ENCODE results near the gene FAHD1.
"Not testable (repeated sequence)": the region's sequence is repeated elsewhere in the genome, so short reads cannot be mapped to it uniquely, and the experiment has no call there.

Gene FAHD1

DNA sequence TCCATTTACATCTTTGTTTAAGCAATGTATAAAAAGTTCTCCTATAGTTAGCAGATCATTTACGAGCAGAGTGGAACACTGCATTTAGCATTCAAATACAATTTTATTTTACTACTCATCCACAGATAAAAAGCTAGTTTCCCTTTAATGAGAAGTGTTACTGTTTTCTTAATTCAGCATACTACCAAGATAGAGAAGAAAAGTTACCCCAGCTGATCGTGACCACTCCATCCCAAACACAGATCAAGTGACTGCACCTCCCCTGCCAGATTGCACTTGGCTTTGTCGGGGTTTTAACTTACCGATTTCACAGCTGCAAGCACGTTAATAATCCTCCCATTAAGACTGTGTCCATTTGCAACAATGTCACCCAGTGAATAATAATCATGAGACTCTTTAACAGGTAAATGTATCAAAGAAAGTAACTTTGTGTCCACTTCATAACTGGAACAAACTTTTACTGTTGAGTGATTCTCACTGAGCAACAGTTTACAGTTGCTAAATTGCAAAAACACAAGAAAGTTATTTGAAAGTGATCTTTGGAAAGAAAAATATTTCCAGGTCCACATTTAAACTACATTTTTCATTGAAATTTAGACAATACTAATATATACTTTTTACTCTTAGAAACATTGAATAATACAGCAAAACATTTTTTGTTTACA is 30.6 kb downstream of the FAHD1 start:
- no peak for DNase-seq

DNA sequence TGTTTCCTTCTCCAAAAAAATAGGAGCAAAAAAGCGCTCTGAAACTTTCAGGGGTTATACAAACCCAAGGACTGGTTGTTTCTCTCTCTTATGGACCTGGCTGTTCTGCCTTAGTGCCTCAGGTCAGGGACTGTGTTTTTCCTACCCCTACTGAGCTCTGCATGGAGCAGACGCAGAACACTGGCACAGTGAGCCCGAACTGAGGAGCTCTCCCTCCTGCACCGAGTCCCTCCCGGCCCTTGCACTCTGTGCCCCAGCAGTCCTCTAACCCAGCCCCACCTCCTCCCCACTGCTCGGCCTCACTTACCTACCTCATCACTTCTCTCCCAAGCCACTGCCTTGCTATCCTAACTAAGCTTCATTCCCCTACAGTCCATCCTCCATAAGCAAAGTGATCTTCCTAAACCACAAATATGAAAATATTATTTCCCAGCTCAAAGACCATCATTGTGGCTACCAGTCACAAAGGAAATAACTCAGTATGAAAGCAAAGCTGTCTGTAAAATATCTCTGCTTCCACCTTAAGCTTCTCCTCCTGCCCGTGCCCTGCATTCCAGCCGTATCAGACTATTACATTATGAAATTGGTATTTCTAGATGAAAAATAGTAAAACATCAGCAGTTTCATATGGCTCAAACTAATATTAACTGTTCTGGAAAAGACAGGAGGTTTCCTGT is 31.3 kb downstream of the FAHD1 start:
- no peak for DNase-seq

- no peak for DNase-seq
Measured at GRCh38 chr16:1859650-1860049, 32.6 kb downstream of the FAHD1 start.

- DNase-seq, result no peak
Measured at GRCh38 chr16:1861730-1862129, 34.7 kb downstream of the FAHD1 start.

- no peak for DNase-seq
Measured at GRCh38 chr16:1862394-1862793, 35.4 kb downstream of the FAHD1 start.

DNA sequence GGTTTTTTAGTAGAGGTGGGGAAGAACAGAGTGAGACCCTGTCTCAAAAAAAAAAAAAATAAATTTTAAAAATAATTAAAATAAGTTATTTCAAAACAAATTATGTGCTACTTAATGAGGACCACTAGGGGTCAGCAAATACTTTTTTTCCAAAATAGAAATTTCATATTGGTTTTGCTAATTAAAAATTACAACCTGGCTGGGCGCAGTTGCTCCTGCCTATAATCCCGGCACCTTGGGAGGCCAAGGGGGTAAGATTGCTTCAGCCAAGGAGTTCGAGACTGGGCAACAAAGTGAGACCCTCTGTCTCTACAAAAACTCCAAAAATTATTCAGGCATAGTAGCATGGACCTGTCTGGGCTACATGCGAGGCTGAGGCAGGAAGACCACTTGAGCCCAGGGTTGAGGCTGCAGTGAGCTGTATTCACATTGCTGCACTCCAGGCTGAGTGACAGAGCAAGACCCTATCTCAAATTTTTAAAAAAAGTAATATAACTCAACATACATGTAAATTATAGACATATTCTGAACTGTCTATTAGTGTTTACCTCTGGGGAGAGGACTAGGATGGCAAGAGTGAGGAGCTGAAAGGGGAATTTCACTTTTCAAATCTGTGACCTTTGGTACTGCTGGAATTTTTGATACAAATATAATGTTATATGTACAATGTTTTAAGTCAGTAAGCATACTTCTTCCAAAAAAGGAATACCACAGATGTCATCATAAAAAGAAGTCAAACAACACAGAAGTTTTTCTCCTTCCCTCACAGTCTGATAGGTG is 36.9 kb downstream of the FAHD1 start:
- peak; percentile 3 to 6 for DNase-seq

GRCh38 chr16:1865902-1866690 is 39.1 kb downstream of the FAHD1 start:
- no peak for DNase-seq

- no peak for DNase-seq
Measured at GRCh38 chr16:1870365-1871082, 43.5 kb downstream of the FAHD1 start.

GRCh38 chr16:1871974-1872635 is 45.1 kb downstream of the FAHD1 start, which contains the start of gene MEIOB:
Gene MEIOB (minus strand): TSS chr16:1872164. CDS start chr16:1868175, 3,989 bp downstream.
- DNase-seq, result no peak

DNA sequence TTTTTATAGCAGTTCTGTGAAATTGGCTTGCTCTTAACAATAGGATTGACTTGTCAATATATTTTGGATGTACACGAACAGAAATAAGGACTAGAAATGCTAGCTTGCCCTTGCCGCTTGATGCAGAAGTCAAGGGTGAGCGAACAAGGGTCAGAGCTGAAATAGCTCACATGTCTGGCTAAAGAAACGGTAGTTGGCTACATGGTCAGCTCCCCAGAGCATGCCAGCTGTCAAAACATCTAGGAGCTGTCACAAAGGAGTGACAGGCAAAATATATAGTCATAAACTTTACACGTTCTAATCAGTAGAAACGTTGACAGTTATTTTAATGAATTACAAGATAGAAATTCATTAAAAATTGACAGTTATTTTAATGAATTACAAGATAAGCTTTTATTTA is 47.8 kb downstream of the FAHD1 start:
- DNase-seq, result no peak

- DNase-seq, result not testable (repeated sequence)
Measured at GRCh38 chr16:1876066-1876465, 49.1 kb downstream of the FAHD1 start.

DNA sequence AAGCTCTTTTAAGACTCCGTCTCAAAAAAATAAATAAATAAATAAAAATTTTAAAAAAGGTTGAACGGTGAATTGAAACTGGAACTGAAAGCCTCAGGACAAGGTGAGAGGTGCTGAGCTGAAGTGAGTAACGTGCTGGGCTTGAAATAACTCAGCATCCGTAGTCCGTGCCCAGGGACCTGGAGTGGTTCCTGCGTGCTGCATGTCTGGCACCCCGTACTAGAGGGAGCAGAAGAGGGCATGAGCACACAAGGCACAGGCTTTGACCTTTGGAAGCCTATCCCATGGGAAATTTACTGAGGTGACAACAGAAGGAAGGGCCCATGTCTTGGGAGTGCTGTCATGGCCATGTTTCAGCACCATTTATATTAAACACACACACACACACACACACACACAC is 49.5 kb downstream of the FAHD1 start:
- no peak for DNase-seq

- no peak for DNase-seq
Measured at GRCh38 chr16:1877089-1877488, 50.1 kb downstream of the FAHD1 start.

- DNase-seq, result no peak
Measured at GRCh38 chr16:1877804-1878203, 50.8 kb downstream of the FAHD1 start.

GRCh38 chr16:1878256-1878655 is 51.2 kb downstream of the FAHD1 start:
- DNase-seq, result no peak

All from Kasumi-1 (cell line).